ENCODE data around the gene PIK3R6.

Gene PIK3R6

DNA sequence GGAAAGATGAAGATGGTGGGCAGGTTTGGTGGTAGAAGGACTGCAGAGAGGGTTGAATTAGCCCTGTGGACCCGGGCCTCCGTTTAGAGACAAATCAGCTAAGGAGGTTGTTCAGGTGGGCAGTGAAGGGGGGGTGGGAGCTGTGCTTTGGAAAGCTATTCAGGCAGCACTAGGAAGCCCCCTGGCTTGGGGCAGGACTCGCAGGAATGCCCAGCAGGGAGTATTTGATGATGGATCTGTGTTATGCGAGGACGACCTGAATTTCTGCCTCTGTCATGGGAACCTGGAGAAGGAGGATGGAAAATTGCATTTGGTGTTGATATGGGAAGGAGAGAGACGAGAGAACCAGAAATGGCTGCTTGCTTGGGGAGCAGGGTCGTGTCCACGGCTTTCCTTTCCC is 112.6 kb downstream of the PIK3R6 start:
- H3K4me1 ChIP-seq (ENCODE audit: insufficient read depth, low read length, poor library complexity, severe bottlenecking), result no peaks in the 10 kb centered on the region
- TF ChIP-seq, protein P1, sequence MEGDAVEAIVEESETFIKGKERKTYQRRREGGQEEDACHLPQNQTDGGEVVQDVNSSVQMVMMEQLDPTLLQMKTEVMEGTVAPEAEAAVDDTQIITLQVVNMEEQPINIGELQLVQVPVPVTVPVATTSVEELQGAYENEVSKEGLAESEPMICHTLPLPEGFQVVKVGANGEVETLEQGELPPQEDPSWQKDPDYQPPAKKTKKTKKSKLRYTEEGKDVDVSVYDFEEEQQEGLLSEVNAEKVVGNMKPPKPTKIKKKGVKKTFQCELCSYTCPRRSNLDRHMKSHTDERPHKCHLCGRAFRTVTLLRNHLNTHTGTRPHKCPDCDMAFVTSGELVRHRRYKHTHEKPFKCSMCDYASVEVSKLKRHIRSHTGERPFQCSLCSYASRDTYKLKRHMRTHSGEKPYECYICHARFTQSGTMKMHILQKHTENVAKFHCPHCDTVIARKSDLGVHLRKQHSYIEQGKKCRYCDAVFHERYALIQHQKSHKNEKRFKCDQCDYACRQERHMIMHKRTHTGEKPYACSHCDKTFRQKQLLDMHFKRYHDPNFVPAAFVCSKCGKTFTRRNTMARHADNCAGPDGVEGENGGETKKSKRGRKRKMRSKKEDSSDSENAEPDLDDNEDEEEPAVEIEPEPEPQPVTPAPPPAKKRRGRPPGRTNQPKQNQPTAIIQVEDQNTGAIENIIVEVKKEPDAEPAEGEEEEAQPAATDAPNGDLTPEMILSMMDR (conservative IDR thresholded peaks at IDR 0.05; ENCODE audit: low read length), result no peak
- TF ChIP-seq EZH2phosphoT487 (IDR thresholded peaks at IDR 0.05; ENCODE audit: borderline replicate concordance), result no peak
- no peaks in the 10 kb centered on the region for H3K36me3 ChIP-seq (ENCODE audit: insufficient read depth, low read length)
- no peak overlapping the region for H3K4me2 ChIP-seq (ENCODE audit: low read depth, low read length, poor library complexity, severe bottlenecking)
- no peak overlapping the region for H2AFZ ChIP-seq (ENCODE audit: low read length)
- no peak overlapping the region for H3K9ac ChIP-seq (ENCODE audit: low read depth, low read length, poor library complexity, severe bottlenecking)
- no peaks in the 10 kb centered on the region for H3F3A ChIP-seq (ENCODE audit: low read depth)
- no peaks in the 10 kb centered on the region for H3K9me2 ChIP-seq (replicated peaks; ENCODE audit: low read depth, low read length)
- no peak overlapping the region for H3K4me3 ChIP-seq (ENCODE audit: low read length, poor library complexity, severe bottlenecking)
- no peaks in the 10 kb centered on the region for H3K27me3 ChIP-seq (ENCODE audit: insufficient read depth, low read length, poor library complexity, severe bottlenecking)
- H3K9me3 ChIP-seq (ENCODE audit: insufficient read depth, low read depth, low read length), result no peaks in the 10 kb centered on the region
- no peaks in the 10 kb centered on the region for H4K20me1 ChIP-seq (ENCODE audit: insufficient read depth, low read length, poor library complexity, severe bottlenecking)
- H3K79me2 ChIP-seq (ENCODE audit: insufficient read depth, low read length), result no peaks in the 10 kb centered on the region

DNA sequence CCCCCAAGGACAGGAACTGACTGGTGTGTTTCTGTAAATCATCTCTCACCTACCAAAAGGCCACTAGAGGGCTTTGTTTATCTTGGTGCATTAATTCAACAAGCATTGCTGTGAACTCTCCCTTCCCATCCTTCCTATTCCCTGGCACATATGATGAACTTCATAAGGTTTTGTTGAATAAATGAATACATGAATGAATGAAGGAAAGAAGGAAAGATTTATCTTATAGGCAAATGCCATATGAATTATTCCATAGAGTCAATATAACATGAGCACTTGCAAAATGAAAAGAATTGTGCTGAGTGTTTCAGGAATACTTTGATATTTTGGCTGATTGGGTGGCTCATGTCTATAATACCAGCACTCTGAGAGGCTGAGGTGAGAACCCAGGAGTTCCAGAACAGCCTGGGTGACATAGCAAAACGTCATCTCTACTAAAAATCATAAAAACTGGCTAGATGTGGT is 113.5 kb downstream of the PIK3R6 start:
- H4K20me1 ChIP-seq (ENCODE audit: insufficient read depth, low read length, poor library complexity, severe bottlenecking), result no peaks in the 10 kb centered on the region
- H3K4me3 ChIP-seq (ENCODE audit: low read length, poor library complexity, severe bottlenecking), result no peak overlapping the region
- no peaks in the 10 kb centered on the region for H3F3A ChIP-seq (ENCODE audit: low read depth)
- H3K9ac ChIP-seq (ENCODE audit: low read depth, low read length, poor library complexity, severe bottlenecking), result no peak overlapping the region
- no peaks in the 10 kb centered on the region for H3K9me3 ChIP-seq (ENCODE audit: insufficient read depth, low read depth, low read length)
- H3K79me2 ChIP-seq (ENCODE audit: insufficient read depth, low read length), result no peaks in the 10 kb centered on the region
- H3K27me3 ChIP-seq (ENCODE audit: insufficient read depth, low read length, poor library complexity, severe bottlenecking), result no peaks in the 10 kb centered on the region
- no peak overlapping the region for H2AFZ ChIP-seq (ENCODE audit: low read length)
- no peaks in the 10 kb centered on the region for H3K9me2 ChIP-seq (replicated peaks; ENCODE audit: low read depth, low read length)
- TF ChIP-seq, protein P1 (conservative IDR thresholded peaks at IDR 0.05; ENCODE audit: low read length), result peak; percentile 85
- no peak for TF ChIP-seq EZH2phosphoT487 (IDR thresholded peaks at IDR 0.05; ENCODE audit: borderline replicate concordance)
- no peaks in the 10 kb centered on the region for H3K4me1 ChIP-seq (ENCODE audit: insufficient read depth, low read length, poor library complexity, severe bottlenecking)
- H3K36me3 ChIP-seq (ENCODE audit: insufficient read depth, low read length), result no peaks in the 10 kb centered on the region
- no peak overlapping the region for H3K4me2 ChIP-seq (ENCODE audit: low read depth, low read length, poor library complexity, severe bottlenecking)

DNA sequence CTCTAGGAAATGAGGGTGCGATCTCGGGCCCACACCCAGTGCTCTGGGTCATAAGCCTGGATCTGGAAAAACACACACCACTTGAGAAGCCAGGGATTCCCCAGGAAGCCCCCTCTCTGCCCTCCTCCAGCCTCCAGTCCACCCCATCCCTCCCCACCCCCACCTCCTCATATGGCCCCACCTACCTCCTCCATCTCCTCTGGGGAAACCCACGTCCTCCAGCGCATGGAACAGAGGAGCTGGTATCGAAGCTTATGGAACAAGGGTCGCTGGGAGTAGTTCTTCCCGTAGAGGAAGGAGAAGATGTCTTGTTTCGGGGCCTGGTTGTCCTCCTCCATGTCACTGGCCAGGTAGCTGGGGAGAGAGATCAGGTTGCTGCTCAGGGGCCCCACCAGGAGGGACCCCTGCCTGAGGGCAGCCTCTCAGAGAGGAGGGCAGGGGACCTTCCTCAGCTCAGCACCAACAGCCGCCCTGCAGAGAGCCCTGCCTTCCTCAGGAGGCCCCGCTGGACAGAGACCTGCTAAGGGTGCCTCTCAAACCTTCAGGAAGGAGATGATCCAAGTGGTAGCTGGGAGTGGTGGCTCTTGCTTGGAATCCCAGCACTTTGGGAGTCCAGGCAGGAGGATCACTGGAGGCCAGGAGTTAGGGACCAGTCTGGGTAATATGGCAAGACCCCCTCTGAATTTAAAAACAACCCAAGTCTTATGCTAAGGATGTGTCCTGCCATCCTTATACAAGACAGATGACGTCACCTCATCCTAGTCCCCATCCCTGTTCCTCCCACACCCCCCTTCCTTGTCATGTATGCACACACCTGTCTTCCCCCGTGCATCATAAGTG is 114.1 kb downstream of the PIK3R6 start:
- no peaks in the 10 kb centered on the region for H3K79me2 ChIP-seq (ENCODE audit: insufficient read depth, low read length)
- no peak for TF ChIP-seq EZH2phosphoT487 (IDR thresholded peaks at IDR 0.05; ENCODE audit: borderline replicate concordance)
- TF ChIP-seq, protein P1 (conservative IDR thresholded peaks at IDR 0.05; ENCODE audit: low read length), result no peak
- no peaks in the 10 kb centered on the region for H3F3A ChIP-seq (ENCODE audit: low read depth)
- no peak overlapping the region for H3K4me2 ChIP-seq (ENCODE audit: low read depth, low read length, poor library complexity, severe bottlenecking)
- H3K9me2 ChIP-seq (replicated peaks; ENCODE audit: low read depth, low read length), result no peaks in the 10 kb centered on the region
- H3K4me3 ChIP-seq (ENCODE audit: low read length, poor library complexity, severe bottlenecking), result no peak overlapping the region
- no peaks in the 10 kb centered on the region for H4K20me1 ChIP-seq (ENCODE audit: insufficient read depth, low read length, poor library complexity, severe bottlenecking)
- H3K9me3 ChIP-seq (ENCODE audit: insufficient read depth, low read depth, low read length), result no peaks in the 10 kb centered on the region
- no peak overlapping the region for H3K9ac ChIP-seq (ENCODE audit: low read depth, low read length, poor library complexity, severe bottlenecking)
- H3K36me3 ChIP-seq (ENCODE audit: insufficient read depth, low read length), result no peaks in the 10 kb centered on the region
- H2AFZ ChIP-seq (ENCODE audit: low read length), result no peak overlapping the region
- H3K27me3 ChIP-seq (ENCODE audit: insufficient read depth, low read length, poor library complexity, severe bottlenecking), result no peaks in the 10 kb centered on the region
- no peaks in the 10 kb centered on the region for H3K4me1 ChIP-seq (ENCODE audit: insufficient read depth, low read length, poor library complexity, severe bottlenecking)
